ENCODE measurements around the gene GALNT17. TPM values are rescaled to one million over a fixed set of nuclear protein-coding genes. Genes with fewer than 3 reads are reported as not detected.

GALNT17 gene
- total RNA-seq, 1 donor from 2014 or later: 95.3 TPM

- Histone ChIP-seq H3K4me3 (no peak overlapping the region), H3K4me1 (no peaks in the 10 kb centered on the region), H3K36me3 (no peaks in the 10 kb centered on the region), H3K27ac (replicated peaks) (no peak overlapping the region), H3K27me3 (ENCODE audit: low read depth) (peaks cover 27% of the 10 kb centered on the region), H3K9me3 (replicated peaks) (peaks cover 17% of the 10 kb centered on the region)
- no peak for DNase-seq
- intact Hi-C loops (cut with micrococcal nuclease): no loop called here
- TF ChIP-seq, protein P1, sequence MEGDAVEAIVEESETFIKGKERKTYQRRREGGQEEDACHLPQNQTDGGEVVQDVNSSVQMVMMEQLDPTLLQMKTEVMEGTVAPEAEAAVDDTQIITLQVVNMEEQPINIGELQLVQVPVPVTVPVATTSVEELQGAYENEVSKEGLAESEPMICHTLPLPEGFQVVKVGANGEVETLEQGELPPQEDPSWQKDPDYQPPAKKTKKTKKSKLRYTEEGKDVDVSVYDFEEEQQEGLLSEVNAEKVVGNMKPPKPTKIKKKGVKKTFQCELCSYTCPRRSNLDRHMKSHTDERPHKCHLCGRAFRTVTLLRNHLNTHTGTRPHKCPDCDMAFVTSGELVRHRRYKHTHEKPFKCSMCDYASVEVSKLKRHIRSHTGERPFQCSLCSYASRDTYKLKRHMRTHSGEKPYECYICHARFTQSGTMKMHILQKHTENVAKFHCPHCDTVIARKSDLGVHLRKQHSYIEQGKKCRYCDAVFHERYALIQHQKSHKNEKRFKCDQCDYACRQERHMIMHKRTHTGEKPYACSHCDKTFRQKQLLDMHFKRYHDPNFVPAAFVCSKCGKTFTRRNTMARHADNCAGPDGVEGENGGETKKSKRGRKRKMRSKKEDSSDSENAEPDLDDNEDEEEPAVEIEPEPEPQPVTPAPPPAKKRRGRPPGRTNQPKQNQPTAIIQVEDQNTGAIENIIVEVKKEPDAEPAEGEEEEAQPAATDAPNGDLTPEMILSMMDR (IDR thresholded peaks at IDR 0.05; ENCODE audit: borderline replicate concordance): no peak
Observed at GRCh38 chr7:71746006-71746405, 614.1 kb downstream of the GALNT17 start.

DNA sequence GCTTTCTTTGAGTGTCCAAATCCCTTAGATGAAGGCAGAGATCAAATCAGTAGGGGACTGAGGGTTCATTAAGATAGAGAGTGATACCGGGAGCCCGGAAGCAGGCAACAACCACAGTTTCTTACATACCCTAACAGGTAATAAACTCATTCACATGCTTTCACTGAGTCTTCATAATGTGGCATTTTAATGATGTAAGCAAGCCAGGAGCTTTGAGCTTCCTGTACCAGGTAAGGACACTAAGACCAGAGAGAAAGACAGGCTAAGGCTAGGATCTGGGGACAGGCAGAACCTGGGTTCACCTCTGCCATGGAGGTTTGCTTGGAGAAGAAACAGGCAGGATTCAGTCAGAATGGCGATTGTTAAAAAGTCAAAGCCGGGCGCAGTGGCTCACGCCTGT is 618.3 kb downstream of the GALNT17 start:
- TF ChIP-seq, protein P1 (IDR thresholded peaks at IDR 0.05; ENCODE audit: borderline replicate concordance): no peak

DNA sequence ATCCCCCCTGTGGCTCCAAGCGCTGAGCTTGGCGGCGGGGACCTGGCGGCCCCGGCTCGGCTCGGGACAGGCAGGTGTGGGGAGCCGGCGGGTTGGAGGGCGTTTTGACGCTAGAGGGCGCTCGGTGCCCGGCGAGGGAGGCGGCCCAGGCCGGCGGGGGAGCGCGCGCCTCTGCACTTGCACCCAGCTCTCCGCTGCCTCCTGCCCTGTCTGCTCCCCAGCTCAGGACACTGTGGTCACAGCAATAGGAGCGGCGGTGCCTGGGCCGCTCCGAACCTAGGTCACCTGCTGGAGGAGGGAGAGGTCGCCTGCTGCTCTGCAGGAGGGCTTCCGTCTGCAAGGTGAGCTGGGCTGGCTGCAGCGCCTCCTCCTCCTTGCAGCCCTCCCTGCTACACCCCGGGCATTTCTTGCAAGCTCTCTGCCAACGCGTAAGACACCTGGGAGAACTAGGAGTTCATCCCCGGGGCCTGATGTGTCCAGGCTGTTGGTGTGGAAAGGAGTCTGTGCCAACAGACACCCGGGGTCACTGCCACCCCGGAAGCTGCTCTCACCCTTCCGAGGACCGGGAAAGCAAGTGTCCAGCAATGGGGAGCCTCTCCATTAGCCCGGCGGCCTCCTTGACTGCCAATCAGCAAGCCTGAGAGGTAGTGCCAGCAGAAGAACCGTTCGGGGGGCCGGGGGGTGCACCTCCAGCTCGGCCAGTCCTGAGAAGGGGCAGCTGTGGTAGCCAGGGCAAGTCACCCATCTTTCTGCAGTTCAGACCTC is 620.4 kb downstream of the GALNT17 start:
- intact Hi-C loops (cut with micrococcal nuclease): no loop called here
- Histone ChIP-seq H3K4me3 (no peak overlapping the region), H3K36me3 (no peaks in the 10 kb centered on the region), H3K27me3 (ENCODE audit: low read depth) (peaks cover 64% of the 10 kb centered on the region), H3K4me1 (peaks cover 7% of the 10 kb centered on the region), H3K9me3 (replicated peaks) (peaks cover 29% of the 10 kb centered on the region), H3K27ac (replicated peaks) (no peak overlapping the region)
- TF ChIP-seq, protein P1 (IDR thresholded peaks at IDR 0.05; ENCODE audit: borderline replicate concordance): peak; percentile 76
- DNase-seq: peak; percentile 40

More for the DNA sequence above, 618.3 kb downstream of the GALNT17 start:
- no peak for DNase-seq
- Histone ChIP-seq H3K4me3 (no peak overlapping the region), H3K4me1 (peaks cover 7% of the 10 kb centered on the region), H3K27ac (replicated peaks) (no peak overlapping the region), H3K9me3 (replicated peaks) (peaks cover 17% of the 10 kb centered on the region), H3K36me3 (no peaks in the 10 kb centered on the region), H3K27me3 (ENCODE audit: low read depth) (peaks cover 68% of the 10 kb centered on the region)
- intact Hi-C loops (cut with micrococcal nuclease): no loop called here

DNA sequence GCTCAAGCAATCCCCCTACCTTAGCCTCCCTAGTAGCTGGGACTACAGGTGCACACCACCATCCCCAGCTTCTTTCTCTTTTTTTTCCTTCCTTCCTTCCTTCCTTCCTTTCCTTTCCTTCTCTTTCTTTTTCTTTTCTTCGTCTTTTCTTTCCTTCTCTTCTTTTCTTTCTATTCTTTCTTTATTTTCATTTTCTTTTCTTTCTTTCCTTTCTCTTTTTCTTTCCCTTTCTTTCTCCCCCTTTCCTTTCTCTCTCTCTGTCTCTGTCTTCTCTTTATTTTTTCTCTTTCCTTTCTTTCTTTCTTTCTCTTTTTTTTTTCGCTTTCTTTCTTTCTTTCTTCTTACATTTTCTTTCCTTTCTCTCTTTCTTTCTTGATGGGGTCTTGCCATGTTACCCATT is 621.3 kb downstream of the GALNT17 start:
- DNase-seq: no peak
- peaks cover 38% of the 10 kb centered on the region for H3K9me3 ChIP-seq (replicated peaks)
- TF ChIP-seq, protein P1 (IDR thresholded peaks at IDR 0.05; ENCODE audit: borderline replicate concordance): no peak
- H3K4me1 ChIP-seq: peaks cover 7% of the 10 kb centered on the region
- no peak overlapping the region for H3K4me3 ChIP-seq
- H3K27me3 ChIP-seq (ENCODE audit: low read depth): peaks cover 64% of the 10 kb centered on the region
- intact Hi-C loops (cut with micrococcal nuclease): no loop called here
- H3K27ac ChIP-seq (replicated peaks): no peak overlapping the region
- H3K36me3 ChIP-seq: no peaks in the 10 kb centered on the region

GRCh38 chr7:71753956-71754664 is 622.2 kb downstream of the GALNT17 start:
- no peak overlapping the region for H3K27ac ChIP-seq (replicated peaks)
- TF ChIP-seq, protein P1 (IDR thresholded peaks at IDR 0.05; ENCODE audit: borderline replicate concordance): no peak
- H3K36me3 ChIP-seq: no peaks in the 10 kb centered on the region
- H3K4me1 ChIP-seq: peaks cover 7% of the 10 kb centered on the region
- no peak for DNase-seq
- H3K27me3 ChIP-seq (ENCODE audit: low read depth): peaks cover 58% of the 10 kb centered on the region
- H3K9me3 ChIP-seq (replicated peaks): peaks cover 37% of the 10 kb centered on the region
- intact Hi-C loops (cut with micrococcal nuclease): no loop called here
- H3K4me3 ChIP-seq: no peak overlapping the region
